Transverse colon (tissue), 4 donors: ENCODE data around the gene SLC7A1.

ENCODE experiments used
- EP300 ChIP-seq: sonication (generic); formaldehyde crosslinking; IDR thresholded peaks from one replicate; pipeline ENCODE4 v1.6.1; 2017; ENCODE audit warnings: antibody characterized with exemption, low read depth
- POLR2AphosphoS5 ChIP-seq, 3 donors: sonication (generic); formaldehyde crosslinking; IDR thresholded peaks; one replicate each; pipeline ENCODE4 v1.6.1; 2016; ENCODE audit warnings: antibody characterized with exemption in 3 of 3
- TF ChIP-seq, protein P1 (sequence below), 5 experiments: fragments of 200-600 bp in 3 of 5; fragments of 450-650 bp in 2 of 5; sonication (generic) in 3 of 5; IDR thresholded peaks; 1 replicate in 2 of 5; 2 replicates in 3 of 5; pipeline ENCODE4 v1.5.1; 2016 to 2017; ENCODE audit warnings: antibody characterized with exemption in 5 of 5, inconsistent platforms in 3 of 5, mild to moderate bottlenecking in 2 of 5, moderate library complexity in 1 of 5

DNA sequence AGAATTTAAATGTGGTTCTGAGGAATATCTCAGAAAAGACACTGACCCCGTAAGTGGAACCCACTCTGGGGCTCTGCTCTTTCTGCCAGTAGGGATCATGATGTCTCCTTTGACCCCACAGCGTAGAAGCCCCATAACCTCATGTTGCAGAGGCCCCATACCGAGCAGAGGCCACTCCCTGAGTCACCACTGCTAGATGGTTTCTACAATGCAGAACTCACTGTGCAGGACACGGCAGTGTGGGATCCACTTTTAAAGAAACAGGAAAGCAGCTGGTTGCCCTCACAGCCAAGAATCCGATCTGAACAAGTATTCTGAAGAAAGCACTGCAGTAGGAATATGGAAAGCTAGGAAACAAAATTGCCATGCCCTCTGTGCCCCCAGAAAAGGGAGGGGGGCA, 4.2 kb downstream of the SLC7A1 start:
- TF ChIP-seq, protein P1, sequence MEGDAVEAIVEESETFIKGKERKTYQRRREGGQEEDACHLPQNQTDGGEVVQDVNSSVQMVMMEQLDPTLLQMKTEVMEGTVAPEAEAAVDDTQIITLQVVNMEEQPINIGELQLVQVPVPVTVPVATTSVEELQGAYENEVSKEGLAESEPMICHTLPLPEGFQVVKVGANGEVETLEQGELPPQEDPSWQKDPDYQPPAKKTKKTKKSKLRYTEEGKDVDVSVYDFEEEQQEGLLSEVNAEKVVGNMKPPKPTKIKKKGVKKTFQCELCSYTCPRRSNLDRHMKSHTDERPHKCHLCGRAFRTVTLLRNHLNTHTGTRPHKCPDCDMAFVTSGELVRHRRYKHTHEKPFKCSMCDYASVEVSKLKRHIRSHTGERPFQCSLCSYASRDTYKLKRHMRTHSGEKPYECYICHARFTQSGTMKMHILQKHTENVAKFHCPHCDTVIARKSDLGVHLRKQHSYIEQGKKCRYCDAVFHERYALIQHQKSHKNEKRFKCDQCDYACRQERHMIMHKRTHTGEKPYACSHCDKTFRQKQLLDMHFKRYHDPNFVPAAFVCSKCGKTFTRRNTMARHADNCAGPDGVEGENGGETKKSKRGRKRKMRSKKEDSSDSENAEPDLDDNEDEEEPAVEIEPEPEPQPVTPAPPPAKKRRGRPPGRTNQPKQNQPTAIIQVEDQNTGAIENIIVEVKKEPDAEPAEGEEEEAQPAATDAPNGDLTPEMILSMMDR (IDR thresholded peaks at IDR 0.05), result no peak
- no peak for TF ChIP-seq POLR2AphosphoS5 (IDR thresholded peaks at IDR 0.05)
- TF ChIP-seq EP300, result no peak
